Measurements from ENCODE around the gene OR2A25.

GRCh38 chr7:144024213-144024612, 45.4 kb upstream of the OR2A25 start:
- no peak for TF ChIP-seq CTCF (IDR thresholded peaks at IDR 0.05)
- TF ChIP-seq POLR2A (IDR thresholded peaks at IDR 0.05): no peak
- no peak for TF ChIP-seq POLR2AphosphoS5 (IDR thresholded peaks at IDR 0.05)

Measured in breast epithelium (tissue), 3 donors.